Motor neuron (in vitro differentiated cells): ENCODE data around the gene GRID2. TPM values are rescaled to one million over a fixed set of nuclear protein-coding genes. Genes with fewer than 3 reads are reported as not detected.
"Not testable (repeated sequence)": the region's sequence is repeated elsewhere in the genome, so short reads cannot be mapped to it uniquely, and the experiment has no call there.

Experiments used
- ATAC-seq, 8 experiments: fragments of 200-7000 bp; cut with Tn5 transposase; replicated peaks in 6 of 8; 2 replicates each; pipeline ENCODE4 v1.8.0; 2021; ENCODE audit warnings: mild to moderate bottlenecking in 8 of 8, moderate library complexity in 8 of 8
- H3K27ac ChIP-seq, 2 donors: fragments of 250-450 bp; sonication (Bioruptor Pico); 2 replicates each; pipeline ENCODE4 v1.9.0; 2021; ENCODE audit warnings: antibody characterized with exemption in 2 of 2, mild to moderate bottlenecking in 2 of 2, moderate library complexity in 1 of 2
- H3K4me1 ChIP-seq, 2 donors: fragments of 250-450 bp; sonication (Bioruptor Pico); replicated peaks in 1 of 2; 2 replicates each; pipeline ENCODE4 v1.6.1; 2021; ENCODE audit warnings: antibody characterized with exemption in 2 of 2, mild to moderate bottlenecking in 2 of 2, moderate library complexity in 1 of 2
- H3K4me3 ChIP-seq, 5 donors: fragments of 250-450 bp; sonication (Bioruptor Pico); 2 replicates each; pipeline ENCODE4 v1.9.0; 2021; ENCODE audit warnings: antibody characterized with exemption in 5 of 5, mild to moderate bottlenecking in 5 of 5, moderate library complexity in 4 of 5
- WGBS, 10 experiments: fragments of 450-650 bp; shearing (Covaris generic); methylation state at CpG; one replicate each; pipeline ENCODE4 v1.0.0; 2022; 5-methylcytosine and 5-hydroxymethylcytosine counted together
- in situ Hi-C, 9 experiments: fragments of 400-800 bp; cut with MboI; loops; one replicate each; pipeline ENCODE4 v1.15.0; 2021; ENCODE audit warnings: low sequenced_read_pairs in 9 of 9, low pct_unique_long_range_greater_than_20kb in 2 of 9; ENCODE audit not compliant: unreplicated experiment in 9 of 9
- total RNA-seq, 8 experiments: library from RNA; unstranded; fragments of 300-600 nt; gene quantifications; 2 replicates each; pipeline versions ENCODE4 v1.2.3 to v1.2.4, GENCODE V29; 2022

Gene GRID2
- total RNA-seq, 8 experiments from 2014 or later = 0.15 to 11.7 (median 3.8) TPM

- H3K27ac ChIP-seq = no peak overlapping the region
- H3K4me3 ChIP-seq = no peak overlapping the region
- in situ Hi-C loops = no loop called here
- no peaks in the 10 kb centered on the region for H3K4me1 ChIP-seq
- no peak for ATAC-seq
Observed at GRCh38 chr4:93320356-93320755, 1016.6 kb downstream of the GRID2 start.

GRCh38 chr4:93327346-93327745, 1023.6 kb downstream of the GRID2 start:
- in situ Hi-C loops = no loop called here
- ATAC-seq = no peak
- no peaks in the 10 kb centered on the region for H3K4me1 ChIP-seq
- no peak overlapping the region for H3K4me3 ChIP-seq
- no peak overlapping the region for H3K27ac ChIP-seq

- peak in 5 of 8 experiments; percentile 50 to 98 (median 93) for ATAC-seq
- H3K4me1 ChIP-seq = peaks cover 0 to 4% of the 10 kb centered on the region in 2 donors
- H3K27ac ChIP-seq = no peak overlapping the region
- 0 to 67% (median 40%) methylated on average over 1 to 3 of the region's 3 CpGs; no CpG with 5 or more reads in 2 of the 10 experiments for WGBS, 10 experiments
- no peak overlapping the region for H3K4me3 ChIP-seq
- in situ Hi-C loops = no loop called here
Observed at GRCh38 chr4:93334003-93334402, 1030.2 kb downstream of the GRID2 start.

GRCh38 chr4:93337196-93337595, 1033.4 kb downstream of the GRID2 start:
- H3K27ac ChIP-seq = no peak overlapping the region
- peaks cover 0 to 4% of the 10 kb centered on the region in 2 donors for H3K4me1 ChIP-seq
- no peak overlapping the region for H3K4me3 ChIP-seq
- 33 to 100% (median 96%) methylated on average over 1 to 3 of the region's 3 CpGs; no CpG with 5 or more reads in 2 of the 10 experiments for WGBS, 10 experiments
- ATAC-seq = no peak
- in situ Hi-C loops = no loop called here

GRCh38 chr4:93342738-93343137, 1039.0 kb downstream of the GRID2 start:
- in situ Hi-C loops = no loop called here
- H3K4me1 ChIP-seq = peaks cover 0 to 6% of the 10 kb centered on the region in 2 donors
- H3K27ac ChIP-seq = no peak overlapping the region
- H3K4me3 ChIP-seq = no peak overlapping the region
- peak in 1 of 8 experiments; percentile 72 for ATAC-seq
- WGBS, 10 experiments = 0 to 86% (median 52%) methylated on average over 1 to 2 of the region's 2 CpGs; no CpG with 5 or more reads in 2 of the 10 experiments

GRCh38 chr4:93346840-93347239, 1043.1 kb downstream of the GRID2 start:
- H3K27ac ChIP-seq = no peak overlapping the region
- H3K4me1 ChIP-seq = peaks cover 0 to 14% of the 10 kb centered on the region in 2 donors
- WGBS, 10 experiments = 85 to 100% (median 93%) methylated on average over 2 to 4 of the region's 4 CpGs; no CpG with 5 or more reads in 3 of the 10 experiments
- in situ Hi-C loops = no loop called here
- no peak for ATAC-seq
- no peak overlapping the region for H3K4me3 ChIP-seq

GRCh38 chr4:93348896-93349295, 1045.1 kb downstream of the GRID2 start:
- WGBS, 10 experiments = 10 to 100% (median 89%) methylated on average over 1 to 3 of the region's 3 CpGs
- ATAC-seq = peak in 1 of 8 experiments; percentile 71
- in situ Hi-C loops = no loop called here
- no peak overlapping the region for H3K27ac ChIP-seq
- no peak overlapping the region for H3K4me3 ChIP-seq
- peaks cover 0 to 8% of the 10 kb centered on the region in 2 donors for H3K4me1 ChIP-seq

- WGBS, 10 experiments = 0 to 86% (median 40%) methylated on average over 1 of the region's 1 CpG; no CpG with 5 or more reads in 1 of the 10 experiments
- Histone ChIP-seq H3K4me3 (no peak overlapping the region), H3K27ac (no peak overlapping the region), H3K4me1 (peaks cover 0 to 8% of the 10 kb centered on the region in 2 donors)
- no peak for ATAC-seq
- in situ Hi-C loops = no loop called here
Observed at GRCh38 chr4:93351846-93352245, 1048.1 kb downstream of the GRID2 start.

- WGBS, 10 experiments = 20 to 100% (median 81%) methylated on average over 1 to 4 of the region's 4 CpGs; no CpG with 5 or more reads in 1 of the 10 experiments
- no peak for ATAC-seq
- in situ Hi-C loops = no loop called here
- H3K4me1 ChIP-seq = no peaks in the 10 kb centered on the region
- H3K27ac ChIP-seq = no peak overlapping the region
- H3K4me3 ChIP-seq = no peak overlapping the region
Observed at GRCh38 chr4:93355411-93355810, 1051.6 kb downstream of the GRID2 start.

GRCh38 chr4:93359586-93359985, 1055.8 kb downstream of the GRID2 start:
- no peaks in the 10 kb centered on the region for H3K4me1 ChIP-seq
- no peak overlapping the region for H3K4me3 ChIP-seq
- H3K27ac ChIP-seq = no peak overlapping the region
- in situ Hi-C loops = no loop called here
- peak in 1 of 8 experiments; percentile 91 for ATAC-seq
- 19 to 100% (median 84%) methylated on average over 2 to 3 of the region's 3 CpGs for WGBS, 10 experiments

- in situ Hi-C loops, ATAC-seq, H3K4me1 ChIP-seq, H3K4me3 ChIP-seq, H3K27ac ChIP-seq: not testable (repeated sequence)
- WGBS, 10 experiments = 4 to 100% (median 66%) methylated on average over 1 to 8 of the region's 9 CpGs; no CpG with 5 or more reads in 1 of the 10 experiments
Observed at GRCh38 chr4:93366169-93366755, 1062.5 kb downstream of the GRID2 start.

GRCh38 chr4:93368968-93369367, 1065.2 kb downstream of the GRID2 start:
- WGBS, 10 experiments = 0 to 77% (median 36%) methylated on average over 2 to 4 of the region's 4 CpGs; no CpG with 5 or more reads in 1 of the 10 experiments
- Histone ChIP-seq H3K4me1 (no peaks in the 10 kb centered on the region), H3K4me3 (no peak overlapping the region), H3K27ac (no peak overlapping the region)
- ATAC-seq = no peak
- in situ Hi-C loops = no loop called here

GRCh38 chr4:93370256-93370655, 1066.5 kb downstream of the GRID2 start:
- WGBS, 10 experiments = 32 to 100% (median 80%) methylated on average over 1 to 6 of the region's 6 CpGs
- H3K4me3 ChIP-seq = no peak overlapping the region
- ATAC-seq = no peak
- no peak overlapping the region for H3K27ac ChIP-seq
- in situ Hi-C loops = no loop called here
- H3K4me1 ChIP-seq = no peaks in the 10 kb centered on the region
